Duodenal mucosa (tissue), 2 donors: ENCODE measurements around the gene RBM33.

Source experiments
- H3K27ac ChIP-seq: one replicate; pipeline ENCODE4 v1.7.0; 2013; ENCODE audit warnings: low read depth, low read length
- H3K27me3 ChIP-seq, 2 donors: one replicate each; pipeline ENCODE4 v1.7.0; 2013; ENCODE audit warnings: low read length in 2 of 2, control low read depth in 1 of 2; ENCODE audit not compliant: insufficient read depth in 2 of 2, control insufficient read depth in 1 of 2
- H3K36me3 ChIP-seq, 2 donors: one replicate each; pipeline ENCODE4 v1.7.0; 2013; ENCODE audit warnings: low read length in 2 of 2, control low read depth in 1 of 2; ENCODE audit not compliant: insufficient read depth in 2 of 2, control insufficient read depth in 1 of 2
- H3K4me1 ChIP-seq, 2 donors: one replicate each; pipeline ENCODE4 v1.7.0; 2013; ENCODE audit warnings: low read length in 2 of 2, control low read depth in 1 of 2; ENCODE audit not compliant: insufficient read depth in 2 of 2, control insufficient read depth in 1 of 2
- H3K4me3 ChIP-seq, 2 donors: one replicate each; pipeline ENCODE4 v1.7.0; 2013; ENCODE audit warnings: low read length in 2 of 2, low read depth in 1 of 2
- H3K9ac ChIP-seq, 2 donors: one replicate each; pipeline ENCODE4 v1.7.0; 2013; ENCODE audit warnings: low read length in 2 of 2, low read depth in 1 of 2
- H3K9me3 ChIP-seq, 2 donors: one replicate each; pipeline ENCODE4 v1.7.0; 2013; ENCODE audit warnings: low read length in 2 of 2, control low read depth in 1 of 2; ENCODE audit not compliant: control insufficient read depth in 1 of 2

The RBM33 gene

DNA sequence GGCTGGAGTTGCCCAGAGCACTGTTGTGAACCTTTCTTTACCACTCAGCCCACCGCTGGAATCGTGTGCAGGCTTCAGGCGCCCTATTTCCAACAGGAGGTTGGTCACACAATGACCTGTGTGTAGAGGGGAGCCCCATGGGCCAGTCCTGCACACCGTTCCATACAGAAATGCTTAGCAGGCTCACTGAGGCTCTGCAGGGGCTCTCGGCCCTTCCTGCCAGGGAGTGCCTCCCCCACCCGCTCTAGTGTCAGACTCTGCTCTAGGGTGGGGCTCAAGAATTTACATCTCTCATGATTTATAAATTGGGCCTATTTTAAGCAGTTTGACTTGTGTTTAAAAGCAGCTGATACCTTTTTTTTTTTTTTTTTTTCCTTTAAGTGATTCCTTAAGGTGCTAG, 125.8 kb downstream of the RBM33 start:
- Histone ChIP-seq H3K36me3 (peaks cover 39 to 87% of the 10 kb centered on the region in 2 donors), H3K9me3 (no peaks in the 10 kb centered on the region), H3K27ac (no peak overlapping the region), H3K27me3 (no peaks in the 10 kb centered on the region), H3K4me1 (no peaks in the 10 kb centered on the region), H3K9ac (no peak overlapping the region), H3K4me3 (no peak overlapping the region)

DNA sequence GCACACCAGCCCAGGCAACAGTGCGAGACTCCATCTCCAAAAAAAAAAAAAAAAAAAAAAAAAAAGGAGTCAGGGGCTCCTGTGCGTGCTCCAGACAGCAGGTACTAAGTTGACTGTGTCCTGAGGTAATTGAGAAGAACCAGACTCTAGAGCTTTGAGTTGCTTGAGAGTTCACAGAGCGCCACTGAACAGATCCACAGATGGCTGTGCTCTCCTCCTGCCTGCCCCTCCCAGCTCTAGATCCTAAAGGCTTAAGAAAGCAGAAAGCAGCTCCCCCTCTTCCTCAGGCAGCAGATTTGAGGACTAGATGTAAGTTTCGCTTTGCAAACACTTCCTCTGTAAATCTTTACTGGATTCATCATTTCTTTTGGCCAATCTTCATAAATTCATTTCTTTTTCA, 129.1 kb downstream of the RBM33 start:
- no peaks in the 10 kb centered on the region for H3K4me1 ChIP-seq
- H3K27ac ChIP-seq: no peak overlapping the region
- H3K9me3 ChIP-seq: no peaks in the 10 kb centered on the region
- H3K4me3 ChIP-seq: no peak overlapping the region
- H3K27me3 ChIP-seq: no peaks in the 10 kb centered on the region
- no peak overlapping the region for H3K9ac ChIP-seq
- peaks cover 35 to 88% of the 10 kb centered on the region in 2 donors for H3K36me3 ChIP-seq

DNA sequence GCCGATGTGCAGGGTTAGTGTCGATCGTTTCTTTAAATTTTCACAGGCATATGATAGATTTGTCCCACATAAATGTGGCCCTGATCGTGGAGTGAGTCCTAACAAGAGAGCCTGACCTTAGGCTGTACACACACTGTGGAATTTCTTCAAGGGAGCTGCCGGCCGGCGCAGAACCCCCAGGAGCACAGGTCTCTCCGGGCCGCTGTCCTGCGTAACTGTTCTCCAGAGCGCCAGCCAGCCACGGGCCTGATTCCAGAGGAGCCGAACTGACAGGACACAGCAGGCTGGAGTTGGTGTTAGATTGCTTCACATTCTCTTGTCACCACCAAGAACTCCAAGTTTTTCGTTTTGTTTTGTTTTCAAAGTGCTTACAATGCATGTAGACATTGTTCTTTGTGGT, 130.5 kb downstream of the RBM33 start:
- Histone ChIP-seq H3K27ac (no peak overlapping the region), H3K36me3 (peaks cover 25 to 81% of the 10 kb centered on the region in 2 donors), H3K4me3 (no peak overlapping the region), H3K9me3 (no peaks in the 10 kb centered on the region), H3K27me3 (no peaks in the 10 kb centered on the region), H3K4me1 (no peaks in the 10 kb centered on the region), H3K9ac (no peak overlapping the region)

DNA sequence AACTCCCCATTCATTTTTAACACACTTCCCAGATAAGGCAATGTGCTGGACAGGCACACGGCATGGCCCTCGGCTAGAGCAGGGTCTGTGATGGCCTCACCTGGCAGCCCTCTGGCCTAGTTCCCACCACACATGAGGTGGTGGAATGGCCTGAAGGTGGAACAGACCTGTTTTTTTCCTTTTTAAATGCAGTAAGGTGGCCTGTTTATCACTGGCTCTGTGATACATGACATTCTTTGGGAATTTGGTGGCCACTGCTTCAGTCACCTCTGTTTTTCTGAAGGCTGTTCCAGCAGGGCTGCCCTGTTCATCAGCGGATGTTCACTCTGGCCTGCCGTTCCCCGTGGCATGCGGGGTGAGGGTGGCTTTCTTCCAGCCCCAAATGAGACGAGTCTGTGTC, 131.2 kb downstream of the RBM33 start:
- H3K9me3 ChIP-seq: no peaks in the 10 kb centered on the region
- peaks cover 28 to 81% of the 10 kb centered on the region in 2 donors for H3K36me3 ChIP-seq
- H3K9ac ChIP-seq: no peak overlapping the region
- no peak overlapping the region for H3K4me3 ChIP-seq
- H3K27me3 ChIP-seq: no peaks in the 10 kb centered on the region
- no peaks in the 10 kb centered on the region for H3K4me1 ChIP-seq
- no peak overlapping the region for H3K27ac ChIP-seq

DNA sequence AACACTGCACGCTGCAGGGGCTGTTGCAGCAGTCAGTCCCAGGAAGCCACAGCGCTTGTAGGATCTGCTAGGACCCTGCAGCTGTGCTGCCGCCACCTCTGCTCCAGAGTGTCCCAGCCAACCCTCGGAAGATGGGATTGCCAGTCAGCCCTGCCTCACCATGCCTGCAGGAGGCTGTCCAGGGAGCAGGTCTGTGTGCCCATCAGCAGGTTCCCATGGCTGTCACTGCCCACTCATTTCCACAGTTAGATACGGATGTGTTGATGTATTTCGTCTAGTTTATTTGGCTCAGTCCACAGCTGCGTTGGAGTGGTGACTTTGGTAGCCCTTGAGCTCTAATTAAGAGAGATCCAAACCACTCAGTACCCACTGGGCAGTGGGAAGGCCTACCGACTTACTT, 132.1 kb downstream of the RBM33 start:
- Histone ChIP-seq H3K27me3 (no peaks in the 10 kb centered on the region), H3K27ac (no peak overlapping the region)

DNA sequence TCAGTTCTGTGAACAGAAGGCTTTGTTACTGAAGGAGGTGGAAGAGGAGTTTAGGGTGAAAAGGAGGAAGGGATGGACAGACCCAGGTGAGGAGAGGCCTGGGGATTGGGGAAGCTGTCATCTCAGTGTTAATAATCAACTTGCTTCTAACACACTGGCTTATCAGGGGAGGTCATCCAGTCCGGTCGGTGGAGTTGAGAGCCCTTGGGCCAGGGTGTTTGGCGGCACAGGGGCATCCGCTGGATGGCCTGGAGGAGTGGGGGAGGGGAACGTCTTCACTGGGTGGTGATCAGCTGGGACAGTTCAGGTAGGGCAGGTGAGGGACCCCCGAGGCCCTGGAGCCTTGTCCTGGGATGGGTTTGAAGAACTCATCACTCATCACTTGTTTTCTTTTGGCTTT, 133.9 kb downstream of the RBM33 start:
- Histone ChIP-seq H3K4me3 (no peak overlapping the region), H3K9ac (no peak overlapping the region), H3K27ac (no peak overlapping the region), H3K27me3 (no peaks in the 10 kb centered on the region), H3K4me1 (no peaks in the 10 kb centered on the region), H3K36me3 (peaks cover 35 to 75% of the 10 kb centered on the region in 2 donors), H3K9me3 (no peaks in the 10 kb centered on the region)

More for the DNA sequence above, 132.1 kb downstream of the RBM33 start:
- Histone ChIP-seq H3K4me3 (no peak overlapping the region), H3K36me3 (peaks cover 31 to 82% of the 10 kb centered on the region in 2 donors), H3K9me3 (no peaks in the 10 kb centered on the region), H3K9ac (no peak overlapping the region), H3K4me1 (no peaks in the 10 kb centered on the region)

DNA sequence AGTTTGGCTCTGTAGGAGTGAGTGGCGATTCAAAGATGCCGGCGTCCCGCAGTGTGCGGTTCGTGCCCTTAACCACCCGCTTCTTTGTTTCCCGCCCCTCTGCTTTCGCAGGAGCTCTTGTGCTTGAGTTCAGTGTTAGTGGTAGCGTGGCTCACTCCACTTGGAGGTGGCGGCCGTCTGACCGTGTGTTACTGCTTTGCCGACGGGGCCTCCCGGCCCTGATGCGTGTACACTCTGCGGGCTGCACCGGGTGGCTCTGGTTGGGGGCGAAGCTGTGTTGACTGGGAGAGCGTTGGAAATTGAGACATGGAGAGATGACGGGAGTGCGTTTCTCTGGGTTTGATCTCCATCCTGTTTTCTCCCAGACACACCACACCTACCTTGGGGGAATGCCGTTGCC, 136.4 kb downstream of the RBM33 start:
- H3K9me3 ChIP-seq: no peaks in the 10 kb centered on the region
- no peaks in the 10 kb centered on the region for H3K27me3 ChIP-seq
- H3K4me1 ChIP-seq: no peaks in the 10 kb centered on the region
- no peak overlapping the region for H3K9ac ChIP-seq
- H3K27ac ChIP-seq: no peak overlapping the region
- H3K4me3 ChIP-seq: no peak overlapping the region
- peaks cover 20 to 59% of the 10 kb centered on the region in 2 donors for H3K36me3 ChIP-seq

DNA sequence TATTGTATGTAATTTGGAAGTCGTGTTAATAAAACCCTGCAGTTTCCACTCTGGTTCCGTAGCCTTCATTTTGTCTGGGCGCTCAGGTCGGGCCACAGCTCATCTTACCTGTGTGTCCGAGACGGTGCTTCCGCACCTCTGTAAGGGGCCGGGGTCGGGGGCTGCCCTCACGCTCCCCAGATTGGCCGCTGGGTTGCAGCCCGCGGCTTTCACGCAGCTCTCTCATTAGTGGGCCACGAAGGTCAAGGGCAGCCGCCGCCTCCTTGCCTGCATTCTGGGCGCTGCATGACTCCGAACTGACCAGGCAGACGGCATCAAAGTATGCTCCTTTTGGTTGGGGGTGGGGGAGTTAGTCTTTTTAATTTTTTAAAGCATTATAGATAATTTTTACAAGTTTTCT, 137.0 kb downstream of the RBM33 start:
- H3K27ac ChIP-seq: no peak overlapping the region
- no peaks in the 10 kb centered on the region for H3K9me3 ChIP-seq
- no peak overlapping the region for H3K9ac ChIP-seq
- no peak overlapping the region for H3K4me3 ChIP-seq
- peaks cover 15 to 53% of the 10 kb centered on the region in 2 donors for H3K36me3 ChIP-seq
- H3K4me1 ChIP-seq: no peaks in the 10 kb centered on the region
- no peaks in the 10 kb centered on the region for H3K27me3 ChIP-seq

DNA sequence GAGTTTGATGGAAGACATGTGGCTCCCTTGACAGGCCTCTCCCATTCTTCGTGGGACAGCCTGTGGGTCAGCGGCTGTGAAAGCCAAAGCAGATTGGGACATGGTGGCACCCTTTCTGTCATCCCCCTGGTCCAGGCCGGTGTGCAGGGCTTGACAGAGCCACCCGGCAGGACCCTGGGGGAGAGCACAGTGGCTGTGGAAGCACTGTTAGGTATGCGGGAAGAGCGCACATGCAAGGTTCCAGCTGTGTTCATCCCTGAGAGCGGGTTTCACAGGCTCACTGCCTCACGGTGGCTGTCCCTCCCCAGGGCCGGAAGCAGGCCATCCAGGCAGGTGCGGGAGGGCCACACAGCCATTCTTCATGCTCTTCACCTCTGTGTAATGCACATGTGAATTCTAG, 138.0 kb downstream of the RBM33 start:
- peaks cover 11 to 44% of the 10 kb centered on the region in 2 donors for H3K36me3 ChIP-seq
- no peak overlapping the region for H3K4me3 ChIP-seq
- H3K27ac ChIP-seq: no peak overlapping the region
- H3K27me3 ChIP-seq: peaks cover 3 to 5% of the 10 kb centered on the region in 2 donors
- H3K4me1 ChIP-seq: no peaks in the 10 kb centered on the region
- H3K9ac ChIP-seq: no peak overlapping the region
- H3K9me3 ChIP-seq: no peaks in the 10 kb centered on the region

DNA sequence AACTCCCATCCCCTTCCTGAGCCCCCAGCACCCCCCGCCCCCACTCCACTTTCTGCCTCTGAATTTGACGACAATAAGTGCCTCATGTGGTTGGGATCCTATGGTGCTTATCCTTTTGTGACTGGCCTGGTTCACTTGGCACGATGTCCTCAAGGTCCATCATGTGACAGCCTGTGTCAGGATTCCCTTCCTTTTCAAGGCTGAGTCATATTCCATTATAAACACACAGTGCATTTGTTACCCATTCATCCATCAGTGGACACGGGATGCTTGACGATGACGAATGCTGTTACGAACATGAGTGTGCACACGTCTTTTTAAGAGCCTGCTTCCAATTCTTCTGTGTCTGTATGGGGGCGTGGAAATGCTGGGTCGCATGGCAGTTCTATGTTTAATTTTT, 141.1 kb downstream of the RBM33 start:
- Histone ChIP-seq H3K4me3 (no peak overlapping the region), H3K27me3 (peaks cover 3 to 8% of the 10 kb centered on the region in 2 donors), H3K27ac (no peak overlapping the region), H3K9me3 (no peaks in the 10 kb centered on the region), H3K4me1 (no peaks in the 10 kb centered on the region), H3K9ac (no peak overlapping the region), H3K36me3 (peaks cover 7 to 25% of the 10 kb centered on the region in 2 donors)

DNA sequence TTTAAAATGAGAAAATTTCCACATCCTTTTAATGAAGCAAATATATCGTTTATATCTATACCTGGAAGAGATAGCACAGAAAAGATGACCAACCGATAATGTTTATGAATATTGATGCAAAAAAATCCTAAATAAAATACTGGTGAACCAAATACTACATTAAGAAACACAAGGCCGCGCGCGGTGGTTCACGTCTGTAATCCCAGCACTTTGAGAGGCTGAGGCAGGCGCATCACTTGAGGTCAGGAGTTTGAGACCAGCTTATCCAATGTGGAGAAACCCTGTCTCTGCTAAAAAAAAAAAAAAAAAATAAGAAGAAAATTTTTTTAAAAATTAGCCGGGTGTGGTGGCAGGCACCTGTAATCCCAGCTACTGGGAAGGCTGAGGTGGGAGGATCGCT, 142.0 kb downstream of the RBM33 start:
- peaks cover 4 to 16% of the 10 kb centered on the region in 2 donors for H3K36me3 ChIP-seq

More for the DNA sequence above, 142.0 kb downstream of the RBM33 start:
- no peak overlapping the region for H3K9ac ChIP-seq
- no peaks in the 10 kb centered on the region for H3K4me1 ChIP-seq
- H3K4me3 ChIP-seq: no peak overlapping the region
- H3K27me3 ChIP-seq: peaks cover 3 to 8% of the 10 kb centered on the region in 2 donors
- H3K27ac ChIP-seq: no peak overlapping the region
- no peaks in the 10 kb centered on the region for H3K9me3 ChIP-seq
